HTERT RPE-1 (cell line): ENCODE measurements around the gene R3HDM2.

Source experiments
- in situ Hi-C: fragments of 300-500 bp; cut with MboI; formaldehyde crosslinking; loops from 4 replicates; pipeline ENCODE4 v1.14.3; 2020; ENCODE audit warnings: low sequenced_read_pairs

Gene R3HDM2

GRCh38 chr12:57430931-57431566, at the start of gene R3HDM2:
TSS of gene R3HDM2 (minus strand) at chr12:57431043. CDS start at chr12:57310428, 120,615 bp downstream.
- in situ Hi-C loops, result no loop called here

- in situ Hi-C loops, result no loop called here
Measured at GRCh38 chr12:57479376-57480115, 48.7 kb upstream of the R3HDM2 start, which contains the start of gene ARHGAP9. TSS of gene ARHGAP9 (minus strand) at chr12:57479866. CDS start at chr12:57479406, 460 bp downstream.

- in situ Hi-C loops, result no loop called here
Measured at GRCh38 chr12:57479043-57479375, 48.2 kb upstream of the R3HDM2 start.

DNA sequence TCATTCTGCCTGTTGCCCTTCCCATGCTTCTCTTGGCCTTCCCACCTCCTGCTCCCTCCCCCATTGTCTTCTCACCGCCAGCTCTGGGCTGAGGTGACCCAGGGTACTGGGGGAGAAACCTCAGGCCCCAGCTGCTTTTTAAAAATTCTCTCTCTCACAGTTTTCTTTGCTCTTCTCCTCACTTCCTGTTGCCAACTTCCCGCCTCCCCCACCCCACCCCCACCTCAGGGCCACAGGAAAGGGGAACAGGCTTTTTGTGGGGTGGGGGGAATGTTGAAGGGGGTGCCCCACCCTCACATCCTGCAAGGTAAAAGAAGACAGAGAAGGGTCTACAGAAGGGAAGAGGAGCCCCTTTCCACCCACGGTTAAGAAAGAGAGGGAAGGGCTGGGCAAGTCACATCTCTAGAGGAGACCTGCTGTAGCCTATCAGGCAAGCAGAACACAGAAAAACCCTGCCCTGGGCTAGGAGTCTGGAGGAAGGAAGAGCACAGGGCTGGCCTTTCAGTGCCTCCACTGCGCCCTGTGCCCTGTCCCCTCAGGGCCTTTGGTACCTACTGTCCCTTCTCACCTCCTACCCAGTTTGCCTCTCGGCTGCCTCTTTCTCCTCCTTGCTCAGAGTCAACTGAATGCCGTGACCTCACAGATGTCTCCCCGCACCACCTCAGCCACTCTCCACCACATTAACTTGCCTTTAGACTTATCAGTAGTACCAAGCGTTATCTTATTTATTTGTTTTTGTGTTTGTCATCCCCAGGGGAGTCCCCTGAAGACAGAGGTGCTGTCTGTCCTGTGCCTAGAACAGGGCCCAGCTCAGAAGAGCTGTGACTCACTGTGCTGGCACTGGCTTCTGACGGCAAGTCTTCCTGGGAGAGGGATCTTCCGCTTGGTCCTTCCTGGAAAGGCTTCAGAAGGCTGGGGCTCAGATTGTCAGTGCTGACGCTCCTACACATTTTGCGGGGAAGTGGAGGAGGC, 47.2 kb upstream of the R3HDM2 start:
- in situ Hi-C loops, result no loop called here

GRCh38 chr12:57476993-57477709, 46.3 kb upstream of the R3HDM2 start:
- in situ Hi-C loops, result no loop called here

- in situ Hi-C loops, result no loop called here
Measured at GRCh38 chr12:57476162-57476992, 45.5 kb upstream of the R3HDM2 start.

DNA sequence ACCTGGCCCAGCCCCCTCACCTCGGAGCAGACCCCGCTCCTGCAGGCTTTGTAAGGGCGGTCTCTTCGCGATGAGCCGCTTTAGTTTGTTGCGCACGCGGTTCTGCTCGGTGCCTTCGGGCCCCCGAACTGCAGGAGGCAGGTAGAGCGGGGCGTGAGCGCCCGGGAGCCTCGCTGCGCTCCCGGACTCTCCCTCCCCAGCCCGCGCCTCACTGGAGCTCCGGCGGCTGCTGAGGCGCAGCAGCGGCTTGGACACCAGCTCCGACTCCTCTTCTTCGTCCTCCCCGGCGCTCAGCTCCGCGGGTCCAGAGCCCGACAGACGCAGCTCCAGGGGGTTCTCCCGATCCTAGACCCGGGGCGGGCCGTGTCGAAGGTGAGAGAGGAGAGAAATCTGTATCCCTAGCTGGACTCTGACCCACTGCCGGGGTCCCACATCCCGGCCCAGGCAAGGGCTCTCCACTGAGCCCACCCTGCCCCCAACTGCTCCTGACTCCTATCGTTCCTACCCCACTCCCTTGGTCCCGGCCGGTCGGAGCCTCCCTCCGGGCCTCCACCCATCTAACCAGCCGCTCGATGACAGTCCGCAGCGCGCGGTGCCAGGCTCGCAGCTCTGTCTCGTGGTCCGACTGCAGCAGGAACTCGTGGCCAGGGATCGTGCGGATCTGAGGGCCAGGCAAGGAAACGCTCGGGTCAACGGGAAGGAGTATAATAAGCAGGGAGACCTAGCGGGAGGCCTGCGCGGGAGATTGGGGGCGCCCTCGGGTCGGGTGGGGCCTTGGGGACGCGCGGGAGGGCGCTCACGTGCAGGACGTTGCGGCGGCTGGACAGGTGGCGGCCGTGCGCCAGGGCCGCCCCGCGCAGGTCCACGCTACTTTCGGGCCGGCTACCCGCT, 44.7 kb upstream of the R3HDM2 start:
- in situ Hi-C loops, result no loop called here

- in situ Hi-C loops, result no loop called here
Measured at GRCh38 chr12:57474862-57475261, 44.0 kb upstream of the R3HDM2 start.

GRCh38 chr12:57474430-57474829, 43.6 kb upstream of the R3HDM2 start:
- in situ Hi-C loops, result no loop called here

DNA sequence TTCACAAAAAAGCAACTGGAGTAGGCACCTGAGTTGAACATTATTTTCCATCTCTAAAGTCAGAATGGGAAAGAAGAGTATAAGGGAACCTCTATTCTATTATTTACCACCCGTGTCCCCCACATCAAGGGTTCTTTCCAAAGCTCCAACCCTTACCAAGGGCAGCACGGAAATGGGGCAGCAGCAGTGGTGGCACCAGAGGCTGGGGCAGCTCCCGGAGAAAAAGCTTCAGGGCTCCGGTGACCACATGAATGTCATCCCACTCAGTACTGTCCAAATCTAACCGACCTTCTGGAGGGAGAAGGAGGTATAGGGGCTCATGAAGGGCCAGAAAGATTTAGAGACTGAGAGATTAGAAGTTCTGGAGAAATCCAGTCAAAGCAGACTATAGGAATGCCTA, 43.0 kb upstream of the R3HDM2 start:
- in situ Hi-C loops, result no loop called here

DNA sequence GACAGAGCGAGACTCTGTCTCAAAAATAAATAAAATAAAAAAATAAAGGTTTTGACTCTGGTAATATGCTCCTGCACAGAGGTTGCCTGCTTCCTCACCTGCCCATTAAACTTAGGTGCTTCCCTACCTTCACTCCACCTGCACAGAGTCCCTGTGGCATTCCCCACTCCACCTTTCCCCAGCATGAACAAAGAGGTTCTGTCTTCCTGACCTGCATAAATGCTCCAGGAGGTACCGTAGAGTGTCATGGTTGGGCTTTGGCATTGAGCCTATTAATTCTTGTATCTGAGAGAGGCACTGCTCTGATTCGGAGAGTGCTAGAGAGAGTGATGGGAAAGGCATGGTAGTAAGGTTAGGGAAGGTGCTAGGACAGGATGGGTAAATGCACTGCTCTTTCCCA, 42.5 kb upstream of the R3HDM2 start:
- in situ Hi-C loops, result no loop called here

DNA sequence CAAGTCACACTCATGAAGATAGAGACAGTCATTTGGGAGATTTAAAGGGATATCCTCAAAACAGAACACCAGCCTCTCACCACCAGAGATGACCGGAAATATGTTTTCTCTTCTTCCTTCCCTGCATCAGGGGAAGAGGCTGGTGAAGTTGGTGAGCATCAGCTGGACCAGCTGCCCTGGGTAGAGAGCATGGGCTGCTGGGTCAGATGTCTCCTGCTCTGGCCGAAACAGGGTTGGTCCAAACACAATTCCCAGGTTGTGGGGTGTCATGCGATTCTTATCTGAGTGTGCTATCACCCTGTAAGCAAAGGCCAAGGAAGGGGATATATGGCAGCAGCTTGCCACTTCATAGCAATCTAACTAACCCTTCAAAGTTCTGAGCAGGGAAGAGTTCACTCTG, 41.5 kb upstream of the R3HDM2 start:
- in situ Hi-C loops, result no loop called here

DNA sequence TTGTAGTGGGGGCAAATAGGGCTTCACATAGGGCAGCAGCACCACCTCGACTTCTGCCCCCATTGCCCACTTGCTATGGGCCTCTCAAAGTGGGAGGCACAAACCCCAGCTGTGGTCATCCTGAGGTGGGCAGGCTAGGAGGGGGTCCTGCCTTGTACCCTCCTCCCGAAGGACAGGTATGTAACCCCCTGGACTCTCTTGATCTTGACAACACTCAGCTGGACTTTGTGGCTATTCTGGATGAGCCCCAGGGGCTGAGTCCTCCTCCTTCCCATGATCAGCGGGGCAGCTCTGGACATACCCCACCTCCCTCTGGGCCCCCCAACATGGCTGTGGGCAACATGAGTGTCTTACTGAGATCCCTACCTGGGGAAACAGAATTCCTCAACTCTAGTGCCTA, 40.8 kb upstream of the R3HDM2 start:
- in situ Hi-C loops, result no loop called here

DNA sequence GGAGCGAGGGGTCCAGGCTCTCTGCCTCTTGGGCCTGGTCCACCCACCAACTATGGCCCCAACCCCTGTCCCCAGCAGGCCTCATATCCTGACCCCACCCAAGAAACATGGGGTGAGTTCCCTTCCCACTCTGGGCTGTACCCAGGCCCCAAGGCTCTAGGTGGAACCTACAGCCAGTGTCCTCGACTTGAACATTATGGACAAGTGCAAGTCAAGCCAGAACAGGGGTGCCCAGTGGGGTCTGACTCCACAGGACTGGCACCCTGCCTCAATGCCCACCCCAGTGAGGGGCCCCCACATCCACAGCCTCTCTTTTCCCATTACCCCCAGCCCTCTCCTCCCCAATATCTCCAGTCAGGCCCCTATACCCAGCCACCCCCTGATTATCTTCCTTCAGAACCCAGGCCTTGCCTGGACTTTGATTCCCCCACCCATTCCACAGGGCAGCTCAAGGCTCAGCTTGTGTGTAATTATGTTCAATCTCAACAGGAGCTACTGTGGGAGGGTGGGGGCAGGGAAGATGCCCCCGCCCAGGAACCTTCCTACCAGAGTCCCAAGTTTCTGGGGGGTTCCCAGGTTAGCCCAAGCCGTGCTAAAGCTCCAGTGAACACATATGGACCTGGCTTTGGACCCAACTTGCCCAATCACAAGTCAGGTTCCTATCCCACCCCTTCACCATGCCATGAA, 40.3 kb upstream of the R3HDM2 start:
- in situ Hi-C loops, result no loop called here

GRCh38 chr12:57470286-57470969, 39.6 kb upstream of the R3HDM2 start:
- in situ Hi-C loops, result no loop called here

GRCh38 chr12:57469296-57470164, 38.7 kb upstream of the R3HDM2 start:
- in situ Hi-C loops, result no loop called here

DNA sequence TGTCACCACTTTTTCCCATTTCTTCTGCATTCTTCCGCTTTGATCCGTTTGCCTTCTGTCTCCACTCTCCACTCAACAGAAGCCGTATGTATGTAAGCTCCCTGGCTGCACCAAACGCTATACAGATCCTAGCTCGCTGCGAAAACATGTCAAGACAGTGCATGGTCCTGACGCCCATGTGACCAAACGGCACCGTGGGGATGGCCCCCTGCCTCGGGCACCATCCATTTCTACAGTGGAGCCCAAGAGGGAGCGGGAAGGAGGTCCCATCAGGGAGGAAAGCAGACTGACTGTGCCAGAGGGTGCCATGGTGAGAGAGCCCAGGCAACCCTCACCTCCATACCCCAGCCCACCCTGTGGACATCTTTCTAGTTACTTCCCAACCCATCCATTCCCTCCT, 37.1 kb upstream of the R3HDM2 start:
- in situ Hi-C loops, result no loop called here
